C4-2B (cell line): ENCODE results near the gene RHO.
"Not testable (repeated sequence)": the region's sequence is repeated elsewhere in the genome, so short reads cannot be mapped to it uniquely, and the experiment has no call there.

ENCODE experiments used
- ZFX ChIP-seq: fragments of 450-650 bp; IDR thresholded peaks from 2 replicates; pipeline ENCODE4 v1.6.1; 2017
- TF ChIP-seq, protein P1 (sequence below): fragments of 450-650 bp; conservative IDR thresholded peaks from 2 replicates; pipeline ENCODE4 v1.5.1; 2017; ENCODE audit warnings: mild to moderate bottlenecking

DNA sequence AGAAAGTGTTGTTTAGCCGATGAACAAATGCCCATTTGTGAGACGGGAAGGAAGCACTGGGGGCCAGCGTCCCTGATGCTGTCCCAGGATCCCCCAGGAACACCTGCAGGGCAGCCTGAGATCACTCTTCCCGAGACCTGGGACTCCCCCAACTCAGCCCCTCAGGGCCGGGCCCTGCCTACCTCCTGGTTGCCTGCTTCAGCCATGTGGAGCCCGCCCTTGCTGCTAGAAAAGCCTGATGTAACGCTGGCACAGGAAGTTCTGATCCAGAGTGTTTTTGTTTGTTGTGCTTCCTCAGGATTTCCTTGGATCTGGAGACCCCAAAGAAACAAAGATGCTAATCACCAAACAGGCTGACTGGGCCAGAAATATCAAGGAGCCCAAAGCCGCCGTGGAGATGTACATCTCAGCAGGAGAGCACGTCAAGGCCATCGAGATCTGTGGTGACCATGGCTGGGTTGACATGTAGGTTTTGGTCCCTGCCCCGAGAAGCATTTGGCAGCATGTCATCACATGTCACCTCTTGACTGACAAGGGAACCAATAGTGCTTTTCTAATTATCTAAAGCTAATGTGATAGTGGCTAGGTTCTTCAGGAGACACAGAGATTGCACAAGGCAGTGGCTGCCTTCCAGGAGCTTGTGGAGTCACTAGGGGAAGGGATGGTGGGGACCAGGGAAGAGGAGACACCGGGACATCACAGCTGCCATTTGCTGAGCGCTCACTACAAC lies 28.7 kb upstream of the RHO start:
- TF ChIP-seq ZFX = not testable (repeated sequence)
- TF ChIP-seq, protein P1, sequence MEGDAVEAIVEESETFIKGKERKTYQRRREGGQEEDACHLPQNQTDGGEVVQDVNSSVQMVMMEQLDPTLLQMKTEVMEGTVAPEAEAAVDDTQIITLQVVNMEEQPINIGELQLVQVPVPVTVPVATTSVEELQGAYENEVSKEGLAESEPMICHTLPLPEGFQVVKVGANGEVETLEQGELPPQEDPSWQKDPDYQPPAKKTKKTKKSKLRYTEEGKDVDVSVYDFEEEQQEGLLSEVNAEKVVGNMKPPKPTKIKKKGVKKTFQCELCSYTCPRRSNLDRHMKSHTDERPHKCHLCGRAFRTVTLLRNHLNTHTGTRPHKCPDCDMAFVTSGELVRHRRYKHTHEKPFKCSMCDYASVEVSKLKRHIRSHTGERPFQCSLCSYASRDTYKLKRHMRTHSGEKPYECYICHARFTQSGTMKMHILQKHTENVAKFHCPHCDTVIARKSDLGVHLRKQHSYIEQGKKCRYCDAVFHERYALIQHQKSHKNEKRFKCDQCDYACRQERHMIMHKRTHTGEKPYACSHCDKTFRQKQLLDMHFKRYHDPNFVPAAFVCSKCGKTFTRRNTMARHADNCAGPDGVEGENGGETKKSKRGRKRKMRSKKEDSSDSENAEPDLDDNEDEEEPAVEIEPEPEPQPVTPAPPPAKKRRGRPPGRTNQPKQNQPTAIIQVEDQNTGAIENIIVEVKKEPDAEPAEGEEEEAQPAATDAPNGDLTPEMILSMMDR = not testable (repeated sequence)
